Measurements from ENCODE around the gene EFNA5. TPM values are rescaled to one million over a fixed set of nuclear protein-coding genes. Genes with fewer than 3 reads are reported as not detected.

EFNA5 gene
- total and polyA plus RNA-seq, 10 of the 15 experiments (the other 5 are each of a cell fraction or from before 2014, with no cell fraction given): 0.19 to 12.6 (median 3.9) TPM

DNA sequence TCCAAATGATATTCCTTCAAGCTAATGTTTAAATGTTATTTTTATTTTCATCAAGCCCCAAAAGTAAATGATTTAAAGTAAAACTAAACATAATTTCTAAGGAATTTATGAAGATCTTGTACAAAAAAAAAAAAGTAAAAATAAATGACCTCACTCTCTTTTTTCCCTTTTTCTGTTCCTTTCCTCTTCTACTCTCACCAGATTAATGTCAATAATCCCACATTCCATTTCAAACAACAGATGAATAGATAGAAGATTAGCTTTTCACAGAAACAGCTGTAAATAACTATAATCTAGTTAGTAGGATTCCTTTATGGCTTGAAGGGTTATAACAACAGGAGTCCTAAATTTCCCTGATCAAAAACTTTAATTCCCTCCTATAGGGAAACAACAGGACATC is 88.1 kb downstream of the EFNA5 start:
- Histone ChIP-seq H3K9ac (ENCODE audit: control insufficient read depth, insufficient read depth, low read length) (no peak overlapping the region), H3K36me3 (ENCODE audit: control insufficient read depth in 2 of 2, insufficient read depth in 2 of 2, low read length in 1 of 2) (no peaks in the 10 kb centered on the region), H3K79me2 (ENCODE audit: control insufficient read depth, insufficient read depth, low read length) (peaks cover 18% of the 10 kb centered on the region), H3K27ac (ENCODE audit: control insufficient read depth, insufficient read depth) (no peak overlapping the region), H3K4me1 (ENCODE audit: control insufficient read depth, insufficient read depth, low read length) (peaks cover 3% of the 10 kb centered on the region), H4K20me1 (ENCODE audit: control insufficient read depth, insufficient read depth) (no peaks in the 10 kb centered on the region), H3K27me3 (replicated peaks in 1 of 2; ENCODE audit: control insufficient read depth in 2 of 2, insufficient read depth in 2 of 2, low read length in 1 of 2) (no peaks in the 10 kb centered on the region; a peak in 1 of 4 replicates), H3K9me3 (replicated peaks; ENCODE audit: control insufficient read depth, insufficient read depth, low read length) (no peaks in the 10 kb centered on the region), H2AFZ (ENCODE audit: control insufficient read depth, low read depth, low read length) (no peak overlapping the region), H3K4me3 (no peak overlapping the region), H3K4me2 (ENCODE audit: control insufficient read depth, insufficient read depth) (no peak overlapping the region)
- intact Hi-C loops (cut with micrococcal nuclease; ENCODE audit: unreplicated experiment) (no loop called here), in situ Hi-C loops (cut with MboI) (no loop called here)
- TF ChIP-seq HDAC6 (IDR thresholded peaks at IDR 0.05; ENCODE audit: unreplicated experiment): no peak
- TF ChIP-seq BMI1 (IDR thresholded peaks at IDR 0.05; ENCODE audit: borderline replicate concordance): no peak
- no peak for TF ChIP-seq SUZ12 (IDR thresholded peaks at IDR 0.05; ENCODE audit: unreplicated experiment)
- TF ChIP-seq RAD21 (IDR thresholded peaks at IDR 0.05; ENCODE audit: insufficient read depth, low read depth, low read length): no peak
- no peak for TF ChIP-seq USF1 (IDR thresholded peaks at IDR 0.05; ENCODE audit: borderline replicate concordance, extremely low read length, insufficient read depth, low read depth, low read length)
- ChIA-PET POLR2A (interaction anchor here (0.7 kb wide), 1 partner anchor 48 kb away, joined by 3 read pairs; no protein-coding TSS in a partner anchor), SMC1A (ENCODE audit: uncharacterized antibody, unreplicated experiment) (interaction anchor here (0.6 to 1.6 kb wide), 8 partner anchors 9 to 895 kb away, joined by 3 to 6 read pairs (median 3); no protein-coding TSS in a partner anchor), CTCF (interaction anchor here (2.7 kb wide), 1 partner anchor 9 kb away, joined by 9 read pairs; no protein-coding TSS in a partner anchor), RAD21 (ENCODE audit: unreplicated experiment) (interaction anchor here (0.8 to 1.2 kb wide), 4 partner anchors 8 to 478 kb away, joined by 3 to 8 read pairs (median 4); no protein-coding TSS in a partner anchor)
- BruUV-seq (replicated peaks): no TSS peak
- no peak for ATAC-seq
- no peak for DNase-seq (ENCODE audit: low read depth, low spot score)
- no peak for FAIRE-seq
